Activated T-helper 1 cell treated with anti-CD3 and anti-CD28 coated beads, Interleukin-2, amount 50 U/mL, for 16 hours (primary cell): ENCODE measurements around the gene TRIP10.
"Not testable (repeated sequence)": the region's sequence is repeated elsewhere in the genome, so short reads cannot be mapped to it uniquely, and the experiment has no call there.

Experiments used
- DNase-seq, 2 donors: peaks; one replicate each; pipeline ENCODE4 v3.0.0-alpha.2; 2020; ENCODE audit warnings: low read depth in 1 of 2, low spot score in 1 of 2

Gene TRIP10

GRCh38 chr19:6739390-6739882 lies at the start of gene TRIP10:
Gene TRIP10 (plus strand): TSS chr19:6739680. CDS start chr19:6739762, 82 bp downstream.
- peak; percentile 64 to 78 for DNase-seq

GRCh38 chr19:6690160-6690885 lies 49.2 kb upstream of the TRIP10 start:
- DNase-seq = no peak

GRCh38 chr19:6691342-6691741 lies 48.1 kb upstream of the TRIP10 start:
- no peak for DNase-seq

GRCh38 chr19:6692027-6692426 lies 47.5 kb upstream of the TRIP10 start:
- DNase-seq = no peak

DNA sequence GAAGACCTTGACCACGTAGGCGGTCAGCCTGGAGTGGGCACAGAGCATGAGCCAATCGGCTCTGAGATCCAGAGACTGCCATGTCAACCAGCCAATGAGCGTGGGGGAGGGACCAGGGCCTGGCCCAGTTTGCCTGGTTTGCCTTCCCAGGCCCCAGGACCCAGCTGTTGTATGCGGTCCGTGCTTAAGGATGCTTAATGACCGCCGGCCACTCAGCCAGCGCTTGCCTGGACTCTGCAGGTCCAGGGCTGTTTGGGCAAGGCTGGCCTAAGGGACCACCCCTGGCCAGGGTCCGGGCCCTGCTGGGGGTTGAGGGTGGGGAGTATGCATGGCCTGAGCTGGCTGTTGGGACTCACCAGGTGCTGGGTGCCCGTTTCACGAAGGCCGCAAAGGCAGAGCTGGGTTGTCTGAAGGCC lies 46.4 kb upstream of the TRIP10 start:
- DNase-seq = no peak

- DNase-seq = no peak
These were observed 45.8 kb upstream of the TRIP10 start for GRCh38 chr19:6693681-6694080.

DNA sequence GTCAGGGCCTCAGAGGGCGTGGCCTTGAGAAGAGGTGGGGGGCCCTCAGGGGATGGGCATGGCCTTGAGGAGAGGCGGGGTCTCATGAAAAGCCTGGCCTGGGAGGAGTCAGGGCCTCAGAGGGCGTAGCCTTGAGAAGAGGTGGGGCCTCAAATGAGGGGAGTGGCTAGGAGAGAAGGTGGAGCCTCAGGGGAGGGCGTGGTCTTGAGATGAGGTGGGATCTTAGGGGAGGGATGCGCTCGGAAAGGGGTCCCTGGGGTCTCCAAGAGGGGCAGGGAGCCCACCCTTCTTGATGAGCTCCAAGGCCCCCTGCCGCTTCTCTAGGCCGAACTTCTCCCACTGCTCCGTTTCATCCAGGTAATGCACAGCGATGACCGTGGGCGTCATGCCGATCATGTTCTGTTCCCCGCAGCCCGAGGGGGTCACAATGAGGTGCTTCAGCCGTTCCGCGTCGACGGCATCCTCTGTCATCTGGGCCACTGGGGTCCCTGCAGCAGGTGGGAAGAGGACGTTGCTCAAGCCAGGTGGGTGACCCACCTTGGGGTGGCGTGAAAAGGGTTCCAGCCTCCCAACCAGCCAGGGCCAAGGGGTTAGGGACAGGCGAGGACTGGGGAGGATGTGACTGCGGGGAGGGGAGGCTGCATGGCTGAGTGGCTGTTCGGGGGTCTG lies 45.2 kb upstream of the TRIP10 start:
- DNase-seq = no peak

DNA sequence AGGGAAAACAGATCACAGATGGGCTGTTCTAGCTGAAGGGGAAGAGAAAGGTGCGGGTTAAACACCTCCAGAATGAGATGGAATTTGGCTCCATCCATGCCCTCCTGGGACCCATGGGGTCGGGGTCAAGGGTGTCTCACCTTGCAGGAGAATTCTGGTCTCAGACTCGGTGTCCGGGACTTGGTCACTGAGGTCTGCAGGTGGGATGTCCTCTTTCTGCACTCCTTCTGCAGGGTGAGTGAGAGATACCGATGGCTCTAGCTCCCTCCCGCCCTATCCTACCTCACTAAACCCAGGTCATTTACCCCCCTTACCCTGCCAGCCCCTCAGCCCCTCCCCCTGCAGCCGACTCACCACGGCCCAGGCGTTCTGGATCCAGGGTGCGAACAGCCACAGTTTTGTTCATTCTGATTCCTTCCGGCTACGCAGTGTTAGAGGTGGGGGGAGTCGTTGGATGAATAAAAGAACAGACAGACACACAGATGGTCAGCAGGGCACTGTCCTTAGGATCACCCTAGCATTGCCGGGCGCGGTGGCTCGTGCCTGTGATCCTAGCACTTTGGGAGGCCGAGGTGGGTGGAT lies 43.1 kb upstream of the TRIP10 start:
- no peak for DNase-seq

DNA sequence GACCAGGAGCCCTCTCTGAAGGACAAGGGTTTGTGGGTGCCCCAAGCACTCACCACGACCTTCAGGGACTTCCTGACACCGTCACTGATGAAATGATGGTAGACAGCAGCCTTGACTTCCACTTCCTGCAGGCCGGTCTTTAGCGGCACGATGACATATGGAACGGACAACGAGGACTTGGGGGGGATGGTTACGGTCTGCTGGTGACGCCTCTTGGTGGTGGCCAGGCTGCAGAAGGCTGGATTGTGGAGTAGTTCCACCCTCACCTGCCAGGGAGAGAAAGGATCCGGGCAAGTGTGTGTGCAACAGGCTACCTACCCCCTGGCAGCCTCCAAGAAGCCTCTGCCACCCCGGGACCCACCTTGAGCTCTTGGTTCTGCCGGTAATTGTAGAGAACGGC lies 42.2 kb upstream of the TRIP10 start:
- no peak for DNase-seq

- DNase-seq = no peak
These were observed 39.5 kb upstream of the TRIP10 start for GRCh38 chr19:6699935-6700334.

GRCh38 chr19:6700586-6701316 lies 38.7 kb upstream of the TRIP10 start:
- DNase-seq = no peak

GRCh38 chr19:6705931-6706632 lies 33.4 kb upstream of the TRIP10 start:
- DNase-seq = no peak

GRCh38 chr19:6706633-6706958 lies 32.9 kb upstream of the TRIP10 start:
- no peak for DNase-seq

- DNase-seq = no peak
These were observed 32.3 kb upstream of the TRIP10 start for GRCh38 chr19:6707011-6707657.

- no peak for DNase-seq
These were observed 31.8 kb upstream of the TRIP10 start for GRCh38 chr19:6707658-6708018.

GRCh38 chr19:6708346-6708745 lies 31.1 kb upstream of the TRIP10 start:
- DNase-seq = no peak

- not testable (repeated sequence) for DNase-seq
These were observed 30.6 kb upstream of the TRIP10 start for GRCh38 chr19:6708913-6709312.

- DNase-seq = no peak
These were observed 29.9 kb upstream of the TRIP10 start for GRCh38 chr19:6709549-6709948.

DNA sequence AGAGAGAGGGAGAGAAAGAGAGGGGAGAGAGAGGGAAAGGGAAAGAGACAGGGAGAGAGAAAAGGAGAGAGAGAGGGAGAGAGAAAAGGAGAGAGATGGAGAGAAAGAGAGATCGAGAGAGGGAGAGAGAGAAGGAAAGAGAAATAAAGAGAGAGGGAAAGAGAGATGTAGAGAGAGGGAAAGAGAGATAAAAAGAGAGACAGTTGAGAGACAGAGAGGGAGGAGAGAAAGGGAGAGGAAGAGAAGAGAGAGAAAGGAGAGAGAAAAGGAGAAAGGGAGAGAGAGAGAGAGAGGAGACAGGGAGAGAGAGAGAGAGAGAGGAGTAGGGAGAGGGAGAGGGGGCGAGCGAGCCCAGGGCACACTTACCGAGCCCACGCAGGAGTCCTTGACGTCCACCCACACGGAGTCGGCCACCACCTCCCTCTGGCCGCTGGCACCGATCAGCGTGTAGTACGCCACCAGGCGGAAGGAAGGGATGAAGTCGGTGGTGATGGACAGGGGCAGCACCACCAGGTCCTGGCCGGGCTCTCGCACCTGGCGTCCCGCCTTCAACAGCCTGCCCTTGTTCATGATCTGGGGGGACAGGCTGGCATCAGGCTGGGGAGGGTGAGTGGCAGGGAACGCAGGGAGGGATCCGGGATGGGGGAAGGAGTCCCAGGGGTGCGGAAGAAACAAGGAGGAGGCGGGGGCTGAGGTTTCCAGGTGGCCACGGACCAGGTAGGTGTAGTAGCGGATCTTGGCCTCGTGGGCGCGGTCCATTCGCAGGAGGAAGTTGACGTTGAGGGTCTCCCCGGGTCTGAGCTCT lies 29.0 kb upstream of the TRIP10 start:
- no peak for DNase-seq

- DNase-seq = no peak
These were observed 28.5 kb upstream of the TRIP10 start for GRCh38 chr19:6711078-6711361.
